ENCODE measurements around the gene ETV6.

Gene ETV6

GRCh38 chr12:11693601-11694000 is 44.1 kb downstream of the ETV6 start:
- no peak overlapping the region for H3K9ac ChIP-seq (ENCODE audit: low read depth, low read length, poor library complexity, severe bottlenecking)
- no peak overlapping the region for H2AFZ ChIP-seq (ENCODE audit: low read length)
- TF ChIP-seq EZH2phosphoT487 (IDR thresholded peaks at IDR 0.05; ENCODE audit: borderline replicate concordance), result no peak
- TF ChIP-seq, protein P1, sequence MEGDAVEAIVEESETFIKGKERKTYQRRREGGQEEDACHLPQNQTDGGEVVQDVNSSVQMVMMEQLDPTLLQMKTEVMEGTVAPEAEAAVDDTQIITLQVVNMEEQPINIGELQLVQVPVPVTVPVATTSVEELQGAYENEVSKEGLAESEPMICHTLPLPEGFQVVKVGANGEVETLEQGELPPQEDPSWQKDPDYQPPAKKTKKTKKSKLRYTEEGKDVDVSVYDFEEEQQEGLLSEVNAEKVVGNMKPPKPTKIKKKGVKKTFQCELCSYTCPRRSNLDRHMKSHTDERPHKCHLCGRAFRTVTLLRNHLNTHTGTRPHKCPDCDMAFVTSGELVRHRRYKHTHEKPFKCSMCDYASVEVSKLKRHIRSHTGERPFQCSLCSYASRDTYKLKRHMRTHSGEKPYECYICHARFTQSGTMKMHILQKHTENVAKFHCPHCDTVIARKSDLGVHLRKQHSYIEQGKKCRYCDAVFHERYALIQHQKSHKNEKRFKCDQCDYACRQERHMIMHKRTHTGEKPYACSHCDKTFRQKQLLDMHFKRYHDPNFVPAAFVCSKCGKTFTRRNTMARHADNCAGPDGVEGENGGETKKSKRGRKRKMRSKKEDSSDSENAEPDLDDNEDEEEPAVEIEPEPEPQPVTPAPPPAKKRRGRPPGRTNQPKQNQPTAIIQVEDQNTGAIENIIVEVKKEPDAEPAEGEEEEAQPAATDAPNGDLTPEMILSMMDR (conservative IDR thresholded peaks at IDR 0.05; ENCODE audit: low read length), result no peak
- H3K4me1 ChIP-seq (ENCODE audit: insufficient read depth, low read length, poor library complexity, severe bottlenecking), result peaks cover 3% of the 10 kb centered on the region
- peaks cover 96% of the 10 kb centered on the region for H3K79me2 ChIP-seq (ENCODE audit: insufficient read depth, low read length)
- no peaks in the 10 kb centered on the region for H3K27me3 ChIP-seq (ENCODE audit: insufficient read depth, low read length, poor library complexity, severe bottlenecking)
- no peaks in the 10 kb centered on the region for H3K9me2 ChIP-seq (replicated peaks; ENCODE audit: low read depth, low read length)
- H3F3A ChIP-seq (ENCODE audit: low read depth), result no peaks in the 10 kb centered on the region
- H3K4me3 ChIP-seq (ENCODE audit: low read length, poor library complexity, severe bottlenecking), result no peak overlapping the region
- H4K20me1 ChIP-seq (ENCODE audit: insufficient read depth, low read length, poor library complexity, severe bottlenecking), result peaks cover 58% of the 10 kb centered on the region
- peaks cover 11% of the 10 kb centered on the region; the same call in 1 of the 2 replicates for H3K36me3 ChIP-seq (ENCODE audit: insufficient read depth, low read length)
- no peak overlapping the region for H3K4me2 ChIP-seq (ENCODE audit: low read depth, low read length, poor library complexity, severe bottlenecking)
- no peaks in the 10 kb centered on the region for H3K9me3 ChIP-seq (ENCODE audit: insufficient read depth, low read depth, low read length)

DNA sequence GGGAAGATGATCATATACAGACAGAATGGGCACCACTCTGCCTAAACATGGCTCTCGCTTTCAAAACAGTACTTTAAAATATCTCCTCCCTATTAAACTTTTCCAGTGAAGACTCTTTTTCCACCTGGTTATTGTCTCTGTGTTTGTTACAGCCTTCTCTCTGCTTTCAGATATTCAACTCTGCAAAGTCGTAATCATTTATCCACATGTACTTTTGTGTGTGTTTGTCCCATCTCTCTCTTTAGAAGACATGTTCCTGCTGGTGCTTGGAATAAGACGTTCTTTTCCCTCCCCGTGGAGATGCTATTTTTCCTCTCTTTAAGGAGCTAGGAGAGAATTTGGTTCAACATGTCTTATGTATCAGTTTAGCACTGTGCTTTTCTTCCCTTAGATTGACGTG is 45.1 kb downstream of the ETV6 start:
- H2AFZ ChIP-seq (ENCODE audit: low read length), result no peak overlapping the region
- no peaks in the 10 kb centered on the region for H3F3A ChIP-seq (ENCODE audit: low read depth)
- H3K4me2 ChIP-seq (ENCODE audit: low read depth, low read length, poor library complexity, severe bottlenecking), result no peak overlapping the region
- peaks cover 96% of the 10 kb centered on the region for H3K79me2 ChIP-seq (ENCODE audit: insufficient read depth, low read length)
- peaks cover 11% of the 10 kb centered on the region; the same call in 1 of the 2 replicates for H3K36me3 ChIP-seq (ENCODE audit: insufficient read depth, low read length)
- H3K4me3 ChIP-seq (ENCODE audit: low read length, poor library complexity, severe bottlenecking), result no peak overlapping the region
- TF ChIP-seq, protein P1 (conservative IDR thresholded peaks at IDR 0.05; ENCODE audit: low read length), result no peak
- no peak for TF ChIP-seq EZH2phosphoT487 (IDR thresholded peaks at IDR 0.05; ENCODE audit: borderline replicate concordance)
- H3K4me1 ChIP-seq (ENCODE audit: insufficient read depth, low read length, poor library complexity, severe bottlenecking), result peaks cover 3% of the 10 kb centered on the region
- no peaks in the 10 kb centered on the region for H3K9me3 ChIP-seq (ENCODE audit: insufficient read depth, low read depth, low read length)
- no peak overlapping the region for H3K9ac ChIP-seq (ENCODE audit: low read depth, low read length, poor library complexity, severe bottlenecking)
- no peaks in the 10 kb centered on the region for H3K9me2 ChIP-seq (replicated peaks; ENCODE audit: low read depth, low read length)
- no peaks in the 10 kb centered on the region for H3K27me3 ChIP-seq (ENCODE audit: insufficient read depth, low read length, poor library complexity, severe bottlenecking)
- H4K20me1 ChIP-seq (ENCODE audit: insufficient read depth, low read length, poor library complexity, severe bottlenecking), result peaks cover 62% of the 10 kb centered on the region

DNA sequence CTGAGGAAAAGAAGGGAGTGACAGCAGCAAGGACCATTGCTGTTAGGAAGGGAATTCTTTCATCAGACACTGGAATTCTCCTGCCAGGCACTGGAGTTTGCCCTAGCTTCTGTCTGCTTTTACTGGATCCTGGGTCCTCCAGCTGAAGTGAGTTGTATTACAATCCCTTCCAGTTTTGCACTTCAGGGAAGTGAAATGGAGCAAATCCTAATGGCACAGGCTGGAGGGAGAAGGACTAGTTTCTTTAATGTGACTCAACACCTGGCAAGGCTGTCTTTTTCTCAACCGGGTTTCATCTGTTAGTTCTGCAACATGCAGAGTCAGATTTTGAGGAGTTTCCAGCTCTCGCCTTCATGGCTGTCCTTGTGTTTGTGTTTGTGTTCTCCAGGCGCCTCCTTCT is 45.8 kb downstream of the ETV6 start:
- Histone ChIP-seq H3F3A (ENCODE audit: low read depth) (no peaks in the 10 kb centered on the region), H3K79me2 (ENCODE audit: insufficient read depth, low read length) (peaks cover 96% of the 10 kb centered on the region), H3K36me3 (ENCODE audit: insufficient read depth, low read length) (peaks cover 11% of the 10 kb centered on the region; the same call in 1 of the 2 replicates), H3K4me3 (ENCODE audit: low read length, poor library complexity, severe bottlenecking) (no peak overlapping the region), H3K9ac (ENCODE audit: low read depth, low read length, poor library complexity, severe bottlenecking) (no peak overlapping the region), H3K4me2 (ENCODE audit: low read depth, low read length, poor library complexity, severe bottlenecking) (no peak overlapping the region), H2AFZ (ENCODE audit: low read length) (no peak overlapping the region), H3K4me1 (ENCODE audit: insufficient read depth, low read length, poor library complexity, severe bottlenecking) (peaks cover 3% of the 10 kb centered on the region), H3K9me3 (ENCODE audit: insufficient read depth, low read depth, low read length) (no peaks in the 10 kb centered on the region), H3K27me3 (ENCODE audit: insufficient read depth, low read length, poor library complexity, severe bottlenecking) (no peaks in the 10 kb centered on the region), H4K20me1 (ENCODE audit: insufficient read depth, low read length, poor library complexity, severe bottlenecking) (peaks cover 58% of the 10 kb centered on the region), H3K9me2 (replicated peaks; ENCODE audit: low read depth, low read length) (no peaks in the 10 kb centered on the region)
- TF ChIP-seq, protein P1 (conservative IDR thresholded peaks at IDR 0.05; ENCODE audit: low read length), result no peak
- no peak for TF ChIP-seq EZH2phosphoT487 (IDR thresholded peaks at IDR 0.05; ENCODE audit: borderline replicate concordance)
